ENCODE data around the gene C8G. TPM values are rescaled to one million over a fixed set of nuclear protein-coding genes. Genes with fewer than 3 reads are reported as not detected.

C8G gene
- total and polyA plus RNA-seq, 9 of the 15 experiments (the other 6 are each of a cell fraction or from before 2014, with no cell fraction given) = 0.35 to 5.9 (median 2.7) TPM; not detected in 2

GRCh38 chr9:136949817-136950655 lies 5.0 kb downstream of the C8G start (continued):
- TF ChIP-seq CREB3 (tag; conservative IDR thresholded peaks at IDR 0.05; ENCODE audit: low read depth) (no peak), FOXK1 (CRISPR knock-in tag; IDR thresholded peaks at IDR 0.05; ENCODE audit: borderline replicate concordance) (no peak), JUN (IDR thresholded peaks at IDR 0.05; ENCODE audit: borderline replicate concordance, low read depth, low read length) (peak; percentile 43; the same call in 1 of the 2 replicates), JUN (CRISPR knock-in tag; IDR thresholded peaks at IDR 0.05; ENCODE audit: borderline replicate concordance) (no peak), RBM25 (IDR thresholded peaks at IDR 0.05; ENCODE audit: low read depth, low read length, severe bottlenecking) (peak; percentile 100), EWSR1 (IDR thresholded peaks at IDR 0.05; ENCODE audit: borderline replicate concordance, low read depth, partially characterized antibody) (no peak), MTA2 (IDR thresholded peaks at IDR 0.05; ENCODE audit: low read depth) (no peak), CSDE1 (IDR thresholded peaks at IDR 0.05) (no peak), PYGO2 (tag; IDR thresholded peaks at IDR 0.05) (no peak), PATZ1 (CRISPR knock-in tag; IDR thresholded peaks at IDR 0.05; ENCODE audit: borderline replicate concordance) (no peak), ZNF57 (CRISPR knock-in tag; IDR thresholded peaks at IDR 0.05) (no peak), FOXA3 (CRISPR knock-in tag; conservative IDR thresholded peaks at IDR 0.05 in 1 of 2, IDR thresholded peaks at IDR 0.05 in 1 of 2) (no peak), HDAC6 (IDR thresholded peaks at IDR 0.05; ENCODE audit: low read depth, low read length) (no peak), E2F6 (IDR thresholded peaks at IDR 0.05; ENCODE audit: borderline replicate concordance in 1 of 2, extremely low read depth in 1 of 2, insufficient read depth in 1 of 2, insufficient read length in 1 of 2, low read depth in 1 of 2, low read length in 1 of 2, poor library complexity in 1 of 2, severe bottlenecking in 1 of 2) (peak; percentile 31 to 72), ZBTB1 (CRISPR knock-in tag; IDR thresholded peaks at IDR 0.05; ENCODE audit: borderline replicate concordance, low read depth) (no peak), HMG20A (CRISPR knock-in tag; conservative IDR thresholded peaks at IDR 0.05) (no peak), MEF2D (tag; conservative IDR thresholded peaks at IDR 0.05; ENCODE audit: low read depth) (no peak), RHOXF2B (CRISPR knock-in tag; conservative IDR thresholded peaks at IDR 0.05) (no peak), CEBPG (CRISPR knock-in tag; IDR thresholded peaks at IDR 0.05) (no peak), CEBPG (tag; conservative IDR thresholded peaks at IDR 0.05 in 1 of 2, IDR thresholded peaks at IDR 0.05 in 1 of 2) (no peak), THRA (IDR thresholded peaks at IDR 0.05) (no peak), PURB (CRISPR knock-in tag; IDR thresholded peaks at IDR 0.05; ENCODE audit: low read depth) (no peak)
